ENCODE results near the gene ACOX3.

DNA sequence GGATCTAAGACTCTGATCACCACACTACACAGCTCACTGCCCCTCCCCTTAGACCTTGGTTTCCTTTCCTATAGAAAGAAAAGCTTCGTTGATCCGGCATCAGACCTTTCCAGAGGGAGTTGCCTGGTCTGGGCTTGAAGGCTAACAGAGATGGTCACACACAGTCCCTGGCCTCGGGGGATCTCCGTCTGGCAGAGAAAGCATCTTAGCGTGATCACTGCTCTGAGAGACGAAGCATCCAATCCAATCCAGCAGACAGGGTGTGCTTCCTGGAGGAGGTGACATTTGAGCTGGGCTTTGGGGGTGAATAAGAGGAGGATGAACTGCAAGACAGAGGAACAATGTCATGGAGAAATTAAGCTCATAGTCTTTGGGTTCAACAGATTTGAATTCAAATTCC lies 121.5 kb downstream of the ACOX3 start:
- TF ChIP-seq POLR2A (IDR thresholded peaks at IDR 0.05; ENCODE audit: low read depth, low read length) = no peak
- no peak for TF ChIP-seq POLR2AphosphoS5 (IDR thresholded peaks at IDR 0.05; ENCODE audit: low read depth, low read length)
- TF ChIP-seq TAF1 (IDR thresholded peaks at IDR 0.05; ENCODE audit: borderline replicate concordance, low read depth, low read length) = no peak
